SK-MEL-5 (cell line): Measurements from ENCODE around the gene LHPP. TPM values are rescaled to one million over a fixed set of nuclear protein-coding genes. Genes with fewer than 3 reads are reported as not detected.

ENCODE experiments used
- DNase-seq: peaks from one replicate; pipeline ENCODE4 v3.0.0-alpha.2; 2016; ENCODE audit warnings: low read depth, low spot score
- in situ Hi-C: cut with HindIII; loops from 2 replicates; pipeline ENCODE4 v1.10.0; 2016; ENCODE audit warnings: low sequenced_read_pairs, high pct_unique_total_duplicates, low pct_unique_long_range_greater_than_20kb
- total RNA-seq: library from RNA; depleted of rRNA; stranded (reverse); fragments of >200 nt; shearing (Covaris generic); gene quantifications from 2 replicates; pipeline ENCODE4 v1.2.3, GENCODE V29; 2014

Gene LHPP
- total RNA-seq, 1 experiment from 2014 or later: 4.7 TPM

GRCh38 chr10:124508070-124508667, 46.5 kb downstream of the LHPP start:
- no peak for DNase-seq
- in situ Hi-C loops: no loop called here

DNA sequence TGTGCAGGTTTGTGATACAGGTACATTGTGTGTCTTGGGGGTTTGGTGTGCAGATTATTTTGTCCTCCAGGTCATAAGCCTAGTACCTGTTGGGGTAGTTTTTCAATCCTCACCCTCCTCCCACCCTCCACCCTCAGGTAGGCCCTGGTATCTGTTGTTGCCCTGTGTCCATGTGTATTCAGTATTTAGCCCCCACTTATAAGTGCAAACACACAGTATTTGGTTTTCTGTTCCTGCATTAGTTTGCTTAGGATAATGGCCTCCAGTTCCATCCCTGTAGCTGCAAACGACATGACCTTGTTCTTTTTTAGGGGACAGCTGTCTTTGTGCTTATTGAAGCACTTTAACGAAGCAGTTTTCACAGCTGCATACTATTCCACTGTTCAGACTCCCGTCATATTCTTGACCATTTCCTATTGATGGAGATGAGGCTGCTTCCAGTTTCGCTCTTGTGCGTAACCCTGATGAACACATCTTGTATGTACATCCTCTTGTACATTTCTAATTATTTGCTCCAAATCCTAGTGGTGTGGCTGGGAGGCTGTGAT, 47.4 kb downstream of the LHPP start:
- in situ Hi-C loops: no loop called here
- DNase-seq: no peak

DNA sequence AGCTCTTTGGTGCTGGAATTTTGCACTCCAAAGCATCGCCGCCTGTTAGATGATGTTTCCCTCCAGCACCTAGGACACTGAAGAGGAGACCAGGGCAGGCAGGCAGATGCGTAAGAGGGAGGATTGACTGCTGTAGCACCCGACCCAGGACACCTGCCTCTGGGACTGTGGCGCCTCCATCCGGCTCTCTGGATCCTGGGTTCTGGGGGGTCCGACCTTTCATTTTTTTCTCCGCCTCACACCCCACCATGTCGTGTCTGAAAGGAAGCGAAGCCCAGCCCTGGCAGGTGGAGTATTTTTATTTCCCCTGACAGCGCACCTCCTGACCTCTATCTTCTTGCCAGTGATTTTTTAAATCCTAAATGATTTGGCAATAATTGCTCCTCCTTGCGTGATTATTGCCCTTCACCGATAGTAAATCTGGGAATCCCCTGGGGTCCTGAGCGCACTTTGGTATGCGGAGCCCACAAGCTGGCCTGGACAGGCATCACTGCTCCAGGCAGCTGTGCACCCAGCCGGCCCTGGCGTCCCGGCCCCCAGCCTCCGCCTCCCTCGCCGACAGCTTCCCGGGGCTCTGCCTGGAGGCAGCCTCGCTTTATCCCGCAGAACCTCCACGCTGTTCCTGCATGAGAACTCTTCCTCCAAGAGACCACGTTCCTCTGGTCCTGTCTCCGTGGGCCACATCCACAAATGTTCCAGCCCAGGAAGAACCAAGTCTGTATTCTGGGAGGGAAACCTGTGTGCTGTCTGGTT, 48.4 kb downstream of the LHPP start:
- in situ Hi-C loops: no loop called here
- no peak for DNase-seq

- no peak for DNase-seq
- in situ Hi-C loops: no loop called here
Observed at GRCh38 chr10:124510759-124511158, 49.1 kb downstream of the LHPP start.

DNA sequence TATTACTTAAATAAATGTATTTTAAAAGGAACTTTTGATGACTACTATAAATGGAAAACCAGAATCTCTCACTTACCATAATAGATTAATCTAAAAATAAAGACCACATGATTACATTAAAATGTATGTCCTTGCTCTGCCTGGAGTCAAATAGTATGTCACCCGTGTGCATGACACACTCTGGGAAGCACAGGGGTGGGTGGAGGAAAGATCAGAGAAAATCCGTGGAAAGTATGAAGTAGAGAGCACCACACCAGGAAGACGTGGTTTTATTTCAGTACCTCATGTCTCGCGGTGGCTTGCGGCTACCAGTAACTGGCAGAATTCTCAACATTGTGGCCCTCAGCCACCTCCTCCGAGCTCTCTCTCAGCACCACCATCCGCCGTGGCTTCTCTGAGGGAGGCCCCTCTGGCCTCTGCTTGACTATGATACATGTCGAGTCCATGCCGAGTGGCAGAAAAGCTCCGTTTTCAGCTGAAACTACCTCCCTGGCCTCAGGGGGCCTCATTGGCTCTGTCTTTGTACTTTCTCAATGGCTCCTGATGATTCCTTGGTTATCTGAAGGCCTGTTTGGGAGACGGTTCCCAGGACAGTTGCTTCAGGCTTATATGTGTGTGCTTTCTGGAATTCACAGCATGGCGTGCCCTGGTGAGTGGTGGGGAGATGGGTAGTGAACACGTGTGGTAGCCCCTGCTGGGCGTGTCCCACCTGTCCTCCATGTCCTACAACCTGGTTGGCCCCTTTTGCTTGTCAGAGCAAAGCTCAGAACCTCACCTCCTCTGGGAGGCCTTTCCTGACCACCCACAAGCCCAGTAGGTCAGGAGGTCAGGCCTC, 49.8 kb downstream of the LHPP start:
- in situ Hi-C loops: no loop called here
- no peak for DNase-seq

DNA sequence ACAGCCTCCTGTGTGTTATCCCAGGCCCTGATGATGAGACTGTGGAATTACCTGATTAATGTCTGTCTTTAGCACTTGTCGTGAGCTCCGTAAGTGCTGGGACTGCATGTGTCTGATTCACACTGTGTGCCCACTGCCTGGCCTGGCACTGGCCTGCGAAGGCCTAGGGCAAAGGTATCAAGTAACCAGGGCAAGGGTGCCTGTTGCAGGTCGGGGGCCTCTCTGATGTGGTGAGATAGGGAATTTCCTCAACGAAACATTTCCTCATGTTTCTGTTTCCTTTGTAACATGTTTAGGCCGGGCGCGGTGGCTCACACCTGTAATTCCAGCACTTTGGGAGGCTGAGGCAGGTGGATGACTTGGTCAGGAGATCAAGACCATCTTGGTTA, 50.4 kb downstream of the LHPP start:
- in situ Hi-C loops: no loop called here
- no peak for DNase-seq

DNA sequence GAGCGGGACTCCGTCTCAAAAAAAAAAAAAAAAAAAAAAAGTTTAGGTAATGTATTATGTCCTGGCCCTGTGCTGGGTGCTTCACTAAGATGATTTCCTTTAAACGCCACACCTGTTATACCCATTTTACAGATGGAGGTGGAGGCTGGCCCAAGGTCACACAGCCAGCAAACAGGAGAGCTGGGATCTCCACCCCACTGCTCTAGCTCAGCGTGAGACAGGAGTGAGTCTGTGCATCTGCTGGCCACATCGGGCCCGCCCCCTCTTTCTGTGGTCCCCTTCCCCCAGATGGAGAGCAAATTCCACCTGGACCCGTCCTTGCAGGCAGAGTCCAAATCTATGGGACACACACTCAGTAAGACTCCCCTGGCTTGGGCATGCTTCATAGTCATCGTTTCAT, 51.0 kb downstream of the LHPP start:
- DNase-seq: no peak
- in situ Hi-C loops: no loop called here

- in situ Hi-C loops: no loop called here
- DNase-seq: no peak
Observed at GRCh38 chr10:124515244-124515970, 53.8 kb downstream of the LHPP start.

DNA sequence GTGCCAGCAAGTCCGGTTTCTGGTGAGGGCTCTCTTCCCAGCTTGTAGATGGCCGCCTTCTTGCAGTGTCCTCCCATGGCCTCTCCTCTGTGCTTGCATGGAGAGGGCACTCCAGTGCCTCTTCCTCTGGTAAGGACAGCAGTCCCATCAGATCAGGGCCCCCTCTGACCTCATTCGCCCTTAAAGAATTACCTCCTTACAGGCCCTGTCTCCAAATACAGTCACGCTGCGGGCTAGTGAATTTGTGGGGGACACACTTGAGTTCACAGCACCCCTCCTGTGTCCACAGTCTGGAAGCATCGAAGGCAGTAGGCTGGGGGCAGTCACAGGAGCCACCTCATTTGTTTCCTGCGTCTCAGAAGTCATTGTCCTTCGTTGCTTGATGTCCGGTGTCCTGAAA, 54.6 kb downstream of the LHPP start:
- in situ Hi-C loops: no loop called here
- no peak for DNase-seq

DNA sequence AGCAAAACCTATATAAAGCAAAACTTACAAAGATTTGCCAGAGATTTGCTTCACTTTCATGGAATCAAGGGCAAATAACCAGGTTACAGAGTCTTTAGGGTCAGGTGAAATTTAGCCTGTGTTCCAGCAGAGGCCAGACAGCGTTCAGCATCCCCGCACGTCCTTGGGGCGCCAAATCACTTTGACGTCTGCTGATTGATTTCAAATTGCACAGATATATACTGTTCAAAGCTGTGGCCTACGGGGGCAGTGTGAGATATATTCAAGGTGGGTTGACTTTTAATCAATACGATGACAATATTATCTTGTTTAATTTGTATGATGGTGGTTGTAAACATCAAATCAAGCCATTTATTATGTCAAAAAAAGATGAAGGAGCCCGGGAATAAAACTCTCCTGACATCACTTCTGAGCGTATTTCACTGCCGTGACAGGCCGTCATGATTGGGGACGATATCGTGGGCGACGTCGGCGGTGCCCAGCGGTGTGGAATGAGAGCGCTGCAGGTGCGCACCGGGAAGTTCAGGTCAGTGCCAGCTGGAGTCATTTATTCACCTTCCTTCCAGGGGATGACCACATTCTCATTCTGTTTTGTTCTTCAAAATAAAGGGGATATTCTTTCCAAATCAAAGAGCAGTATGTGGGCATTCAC, 55.2 kb downstream of the LHPP start:
- in situ Hi-C loops: no loop called here

GRCh38 chr10:124517461-124517860, 55.8 kb downstream of the LHPP start:
- DNase-seq: no peak
- in situ Hi-C loops: no loop called here

More for the DNA sequence above, 55.2 kb downstream of the LHPP start:
- no peak for DNase-seq

- no peak for DNase-seq
- in situ Hi-C loops: no loop called here
Observed at GRCh38 chr10:124517931-124518330, 56.3 kb downstream of the LHPP start.

GRCh38 chr10:124518366-124518765, 56.7 kb downstream of the LHPP start:
- DNase-seq: no peak
- in situ Hi-C loops: no loop called here

- in situ Hi-C loops: no loop called here
- DNase-seq: no peak
Observed at GRCh38 chr10:124520558-124521428, 59.2 kb downstream of the LHPP start.

GRCh38 chr10:124521429-124521871, 59.8 kb downstream of the LHPP start:
- DNase-seq: no peak
- in situ Hi-C loops: no loop called here

DNA sequence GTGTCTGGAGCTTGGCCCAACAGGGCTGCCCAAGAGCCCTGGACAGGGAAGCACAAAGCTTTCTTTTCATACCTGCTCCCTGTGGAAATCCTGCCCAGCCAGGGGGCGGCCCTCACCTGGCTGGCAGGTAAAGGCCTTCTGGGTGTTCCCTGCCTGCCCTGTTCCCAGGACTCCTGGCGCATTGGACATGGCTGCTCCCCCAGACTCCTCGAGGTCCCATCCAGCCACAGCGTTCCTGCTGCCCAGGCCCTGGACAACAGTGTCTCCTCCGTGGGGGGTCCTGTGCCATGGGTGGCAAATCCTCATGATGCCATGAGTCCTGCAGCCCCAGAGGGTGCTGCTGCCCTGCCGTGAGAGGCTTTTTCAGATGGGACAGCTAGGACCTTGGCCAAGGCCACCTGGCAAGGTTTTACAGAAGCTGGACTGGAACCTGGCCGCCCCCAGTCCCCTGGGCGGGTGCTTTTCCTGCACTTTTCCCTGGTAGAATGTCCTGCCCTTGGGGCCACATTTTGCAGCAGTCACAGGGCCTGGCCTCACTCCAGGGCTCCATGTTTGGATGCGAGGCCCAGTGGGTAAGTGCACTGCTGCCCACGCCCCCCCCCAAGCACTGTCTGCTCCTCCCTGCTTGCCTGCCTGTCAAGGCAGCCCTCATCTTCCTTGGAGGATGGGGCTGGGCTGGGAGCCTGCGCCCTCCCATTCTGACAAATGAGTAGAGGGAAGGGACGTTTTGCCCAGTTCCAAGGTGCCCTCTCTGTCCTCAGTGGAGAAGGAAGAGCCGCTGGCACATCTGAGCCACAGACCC, 60.7 kb downstream of the LHPP start:
- DNase-seq: no peak
- in situ Hi-C loops: no loop called here
